ENCODE results near the gene NME4. TPM values are rescaled to one million over a fixed set of nuclear protein-coding genes. Genes with fewer than 3 reads are reported as not detected.

NME4 gene
- polyA plus RNA-seq, 1 of the 3 experiments (the other 2 are of a cell fraction) = 509 TPM

Small RNA genes within 50 kb of the gene (small RNA-seq; reads per million reads assigned to genes)
- gene RF00019 = 0 reads per million in 7 experiments

Other genes with a start within 250 kb of the NME4 start
- gene HBZ, start 244.6 kb upstream of the NME4 start, polyA plus RNA-seq (2012; rRNA removed) = not detected in 2 replicates
- not detected in 2 replicates for gene HBM, start 231.2 kb upstream of the NME4 start, polyA plus RNA-seq (2012; rRNA removed)
- not detected in 2 replicates for gene HBA2, start 224.3 kb upstream of the NME4 start, polyA plus RNA-seq (2012; rRNA removed)
- gene HBA1, start 220.5 kb upstream of the NME4 start, polyA plus RNA-seq (2012; rRNA removed) = not detected in 2 replicates
- 2.7 and 5.2 TPM in 2 replicates for gene HBQ1, start 216.7 kb upstream of the NME4 start, polyA plus RNA-seq (2012; rRNA removed)
- gene LUC7L, start 167.8 kb upstream of the NME4 start, polyA plus RNA-seq (2012; rRNA removed) = 97.7 and 105 TPM in 2 replicates
- gene FAM234A, start 162.4 kb upstream of the NME4 start, polyA plus RNA-seq (2012; rRNA removed) = 91.3 and 126 TPM in 2 replicates
- gene RGS11, start 121.3 kb upstream of the NME4 start, polyA plus RNA-seq (2012; rRNA removed) = 9.8 and 10.0 TPM in 2 replicates
- gene ARHGDIG, start 116.6 kb upstream of the NME4 start, polyA plus RNA-seq (2012; rRNA removed) = 4.8 and 4.9 TPM in 2 replicates
- gene PDIA2, start 114.0 kb upstream of the NME4 start, polyA plus RNA-seq (2012; rRNA removed) = 1.7 and 2.5 TPM in 2 replicates
- 12.5 and 19.9 TPM in 2 replicates for gene AXIN1, start 44.5 kb upstream of the NME4 start, polyA plus RNA-seq (2012; rRNA removed)
- gene MRPL28, start 26.7 kb upstream of the NME4 start, polyA plus RNA-seq (2012; rRNA removed) = 266 and 320 TPM in 2 replicates
- gene PGAP6, start 15.2 kb upstream of the NME4 start, polyA plus RNA-seq (2012; rRNA removed) = 133 and 166 TPM in 2 replicates
- gene DECR2, start 4.7 kb downstream of the NME4 start, polyA plus RNA-seq (2012; rRNA removed) = 53.0 and 56.6 TPM in 2 replicates
- 20.5 and 24.8 TPM in 2 replicates for gene RAB11FIP3, start 28.4 kb downstream of the NME4 start, polyA plus RNA-seq (2012; rRNA removed)
- gene CAPN15, start 130.5 kb downstream of the NME4 start, polyA plus RNA-seq (2012; rRNA removed) = 19.5 and 22.9 TPM in 2 replicates
- gene PRR35, start 163.2 kb downstream of the NME4 start, polyA plus RNA-seq (2012; rRNA removed) = not detected in 2 replicates
- 0.69 and 0.70 TPM in 2 replicates for gene NHLRC4, start 169.8 kb downstream of the NME4 start, polyA plus RNA-seq (2012; rRNA removed)
- 38.7 and 41.0 TPM in 2 replicates for gene PIGQ, start 172.8 kb downstream of the NME4 start, polyA plus RNA-seq (2012; rRNA removed)
- gene RAB40C, start 192.9 kb downstream of the NME4 start, polyA plus RNA-seq (2012; rRNA removed) = 12.1 and 13.0 TPM in 2 replicates
- gene WFIKKN1, start 233.8 kb downstream of the NME4 start, polyA plus RNA-seq (2012; rRNA removed) = 0.10 and 0.16 TPM in 2 replicates
- gene METTL26, start 239.1 kb downstream of the NME4 start, polyA plus RNA-seq (2012; rRNA removed) = 158 and 167 TPM in 2 replicates
- gene MCRIP2, start 244.6 kb downstream of the NME4 start, polyA plus RNA-seq (2012; rRNA removed) = 34.0 and 36.9 TPM in 2 replicates